GM12875 (cell line): Measurements from ENCODE around the gene EDDM3A.

Experiments used
- H3K4me3 ChIP-seq: one replicate; pipeline ENCODE4 v1.5.1; 2011; ENCODE audit warnings: low read depth, low read length, control low read depth
- CTCF ChIP-seq: IDR thresholded peaks from 2 replicates; pipeline ENCODE4 v1.5.1; 2011; ENCODE audit warnings: low read depth, mild to moderate bottlenecking, control low read depth, inconsistent platforms, low read length, moderate library complexity, borderline replicate concordance; ENCODE audit not compliant: insufficient read depth

Gene EDDM3A

GRCh38 chr14:20706657-20707355 is 38.9 kb upstream of the EDDM3A start:
- H3K4me3 ChIP-seq = no peak overlapping the region
- no peak for TF ChIP-seq CTCF

- H3K4me3 ChIP-seq = no peak overlapping the region
- TF ChIP-seq CTCF = no peak
Observed at GRCh38 chr14:20707622-20708021, 38.1 kb upstream of the EDDM3A start.

- H3K4me3 ChIP-seq = no peak overlapping the region
- no peak for TF ChIP-seq CTCF
Observed at GRCh38 chr14:20711261-20711660, 34.4 kb upstream of the EDDM3A start.

- no peak for TF ChIP-seq CTCF
- H3K4me3 ChIP-seq = no peak overlapping the region
Observed at GRCh38 chr14:20711685-20712084, 34.0 kb upstream of the EDDM3A start.

GRCh38 chr14:20712904-20713303 is 32.8 kb upstream of the EDDM3A start:
- H3K4me3 ChIP-seq = no peak overlapping the region
- no peak for TF ChIP-seq CTCF

- no peak for TF ChIP-seq CTCF
- H3K4me3 ChIP-seq = no peak overlapping the region
Observed at GRCh38 chr14:20714593-20715250, 31.0 kb upstream of the EDDM3A start.

GRCh38 chr14:20719777-20720176 is 25.9 kb upstream of the EDDM3A start:
- TF ChIP-seq CTCF = no peak

More at GRCh38 chr14:20719777-20720176, 25.9 kb upstream of the EDDM3A start:
- no peak overlapping the region for H3K4me3 ChIP-seq
